K562 (cell line): ENCODE results near the gene PTGIS. TPM values are rescaled to one million over a fixed set of nuclear protein-coding genes. Genes with fewer than 3 reads are reported as not detected.

Experiments used
- ATAC-seq: fragments of 200-7000 bp; cut with Tn5 transposase; 3 replicates; pipeline ENCODE4 v1.9.1; 2020; ENCODE audit warnings: moderate library complexity
- BruUV-seq: library from RNA; stranded (reverse); fragments of 400-500 nt; replicated peaks from 2 replicates; lab custom pipeline; 2021; lab: Mats Ljungman, UMichigan
- CTCF ChIA-PET: fragments of 300-600 bp; formaldehyde crosslinking; extraction: SDS; loops from one replicate; lab custom pipeline; 2021; ENCODE audit warnings: low intra/inter-chr PET ratio; lab: Yijun Ruan, JAX
- POLR2A ChIA-PET: fragments of 300-600, 350-650 bp; sonication (Branson Sonifier 250); formaldehyde crosslinking; extraction: SDS; loops from one replicate; lab custom pipeline; 2021; ENCODE audit warnings: antibody characterized with exemption, inconsistent platforms; lab: Yijun Ruan, JAX
- DNase-seq, 4 experiments: peaks; one replicate each; pipeline versions ENCODE4 v3.0.0 to v3.0.0-alpha.2; 2011 to 2018; ENCODE audit warnings: low spot score in 3 of 4, mixed read lengths in 3 of 4; ENCODE audit errors: extremely low read depth in 1 of 4
- FAIRE-seq: peaks from 2 replicates; lab custom pipeline; 2011; peaks lifted over from hg19 to GRCh38; lab: Jason Lieb, UNC
- H2AFZ ChIP-seq: 2 replicates; pipeline ENCODE4 v1.6.0; 2011; ENCODE audit warnings: low read depth, low read length, control low read depth, inconsistent platforms
- H3K27ac ChIP-seq: fragments of 200-600 bp; 3 replicates; pipeline ENCODE4 v1.8.0; 2011; ENCODE audit warnings: low read depth, mild to moderate bottlenecking, control low read depth, inconsistent platforms, low read length, moderate library complexity, mixed read lengths; ENCODE audit errors: extremely low read depth
- H3K27me3 ChIP-seq, 2 experiments: fragments of 300-600 bp in 1 of 2; 2 replicates in 1 of 2; 3 replicates in 1 of 2; pipeline versions ENCODE4 v1.6.0 to v1.8.0; 2011; ENCODE audit warnings: inconsistent platforms in 2 of 2, low read length in 2 of 2, mild to moderate bottlenecking in 1 of 2, mixed read lengths in 1 of 2, moderate library complexity in 1 of 2; ENCODE audit not compliant: control insufficient read depth in 2 of 2, insufficient read depth in 2 of 2
- H3K36me3 ChIP-seq: fragments of 300-600 bp; 3 replicates; pipeline ENCODE4 v1.8.0; 2011; ENCODE audit warnings: mild to moderate bottlenecking, low read length, inconsistent platforms; ENCODE audit not compliant: control insufficient read depth, insufficient read depth
- H3K4me1 ChIP-seq, 2 experiments: fragments of 200-600 bp in 1 of 2; replicated peaks in 1 of 2; 2 replicates in 1 of 2; 3 replicates in 1 of 2; pipeline versions ENCODE4 v1.5.1 to v1.8.0; 2011; ENCODE audit warnings: inconsistent platforms in 2 of 2, low read length in 2 of 2, mild to moderate bottlenecking in 1 of 2, mixed read lengths in 1 of 2, moderate library complexity in 1 of 2; ENCODE audit not compliant: control insufficient read depth in 2 of 2, insufficient read depth in 2 of 2
- H3K4me2 ChIP-seq: 2 replicates; pipeline ENCODE4 v1.6.1; 2011; ENCODE audit warnings: low read length, control low read depth, inconsistent platforms, mixed read lengths; ENCODE audit not compliant: insufficient read depth
- H3K4me3 ChIP-seq: fragments of 200-600 bp; sonication (generic), shearing (Covaris generic); 2 replicates; pipeline ENCODE4 v1.5.1; 2016; ENCODE audit warnings: control low read depth, inconsistent platforms
- H3K79me2 ChIP-seq: fragments of 200-600 bp; 3 replicates; pipeline ENCODE4 v1.8.0; 2011; ENCODE audit warnings: low read length, inconsistent platforms; ENCODE audit not compliant: control insufficient read depth, insufficient read depth
- H3K9ac ChIP-seq, 2 experiments: 2 replicates each; pipeline versions ENCODE4 v1.6.0 to v1.6.1; 2011; ENCODE audit warnings: low read depth in 2 of 2, low read length in 2 of 2, control low read depth in 1 of 2, inconsistent platforms in 1 of 2, mild to moderate bottlenecking in 1 of 2, mixed read lengths in 1 of 2; ENCODE audit not compliant: insufficient read depth in 1 of 2
- H3K9me1 ChIP-seq: one replicate; pipeline ENCODE4 v1.6.0; 2011; ENCODE audit warnings: inconsistent platforms, mild to moderate bottlenecking, low read length, moderate library complexity; ENCODE audit not compliant: control insufficient read depth, insufficient read depth
- H3K9me3 ChIP-seq: replicated peaks from 2 replicates; pipeline ENCODE4 v1.5.1; 2011; ENCODE audit warnings: low read depth, low read length, inconsistent platforms; ENCODE audit not compliant: control insufficient read depth, insufficient read depth
- H4K20me1 ChIP-seq: replicated peaks from 2 replicates; pipeline ENCODE4 v1.6.1; 2011; ENCODE audit warnings: low read length, inconsistent platforms, mixed read lengths; ENCODE audit not compliant: control insufficient read depth, insufficient read depth
- CAMTA2 ChIP-seq: fragments of 250-450 bp; sonication (Bioruptor Pico); conservative IDR thresholded peaks from 2 replicates; pipeline ENCODE4 v1.5.1; 2022
- E4F1 ChIP-seq: fragments of 250-450 bp; sonication (Bioruptor Pico); IDR thresholded peaks from 2 replicates; pipeline ENCODE4 v1.5.0; 2021; ENCODE audit warnings: mild to moderate bottlenecking, borderline replicate concordance
- EGR1 ChIP-seq: fragments of 450-650 bp; conservative IDR thresholded peaks from 2 replicates; pipeline ENCODE4 v1.6.1; 2017; ENCODE audit warnings: mild to moderate bottlenecking
- ETV5 ChIP-seq: sonication (generic); formaldehyde crosslinking; IDR thresholded peaks from 2 replicates; pipeline ENCODE4 v1.4.0; 2020; ENCODE audit warnings: low read depth, mild to moderate bottlenecking, missing genetic modification reagents
- GTF3C2 ChIP-seq: IDR thresholded peaks from 3 replicates; pipeline ENCODE4 v1.6.1; 2011; ENCODE audit warnings: borderline replicate concordance, mild to moderate bottlenecking, moderate library complexity; ENCODE audit not compliant: insufficient read length; ENCODE audit errors: extremely low read depth
- JUND ChIP-seq, 2 experiments: IDR thresholded peaks; 2 replicates in 1 of 2; 3 replicates in 1 of 2; pipeline ENCODE4 v1.6.1; 2011; ENCODE audit warnings: borderline replicate concordance in 2 of 2, low read depth in 2 of 2, low read length in 2 of 2, improper control_type of control experiment in 1 of 2, missing biosample characterization in 1 of 2, missing genetic modification characterization in 1 of 2, missing genetic modification reagents in 1 of 2
- MBD1 ChIP-seq: fragments of 250-450 bp; sonication (Bioruptor Pico); IDR thresholded peaks from 2 replicates; pipeline ENCODE4 v1.8.0; 2022; ENCODE audit warnings: inconsistent platforms
- PTRF ChIP-seq: fragments of 450-650 bp; IDR thresholded peaks from 2 replicates; pipeline ENCODE4 v1.6.1; 2016; ENCODE audit warnings: mild to moderate bottlenecking, missing genetic modification characterization, missing compliant biosample characterization
- RNF219 ChIP-seq: fragments of 250-450 bp; sonication (Bioruptor Pico); IDR thresholded peaks from 2 replicates; pipeline ENCODE4 v1.5.0; 2022; ENCODE audit warnings: mild to moderate bottlenecking
- SMAD4 ChIP-seq: fragments of 250-450 bp; sonication (Bioruptor Pico); conservative IDR thresholded peaks from 2 replicates; pipeline ENCODE4 v1.8.0; 2021; ENCODE audit warnings: inconsistent platforms, mild to moderate bottlenecking, moderate library complexity
- SRSF9 ChIP-seq: fragments of 200-400 bp; formaldehyde crosslinking; IDR thresholded peaks from 2 replicates; pipeline ENCODE4 v1.6.1; 2017; ENCODE audit warnings: low read depth, low read length, borderline replicate concordance
- ZKSCAN8 ChIP-seq: fragments of 200-800 bp; sonication (Bioruptor generic); IDR thresholded peaks from 2 replicates; pipeline ENCODE4 v1.6.1; 2016; ENCODE audit warnings: missing genetic modification characterization, missing compliant biosample characterization
- WGBS: fragments of 100-300 bp; shearing (Covaris generic); methylation state at CpG from one replicate; pipeline ENCODE4 v1.1.6; 2016; ENCODE audit warnings: low coverage, mixed read lengths; ENCODE audit not compliant: insufficient coverage; ENCODE audit errors: missing lambda C conversion rate; 5-methylcytosine and 5-hydroxymethylcytosine counted together
- in situ Hi-C: fragments of 300-500 bp; cut with MboI; formaldehyde crosslinking; loops from 4 replicates; pipeline ENCODE4 v1.15.0; 2018; ENCODE audit warnings: inconsistent platforms, mixed read lengths
- intact Hi-C: fragments of 100-400 bp; cut with micrococcal nuclease; formaldehyde crosslinking; loops from 2 replicates; pipeline ENCODE4 v1.14.2; 2022
- polyA plus RNA-seq, 8 experiments: library from polyadenylated mRNA; depleted of rRNA in 4 of 8; stranded (reverse) in 5 of 8; unstranded in 3 of 8; fragments of >200 nt; fragmentation: Nextera tagmentation in 2 of 8; fragmentation: Illumina TruSeq in 1 of 8; extraction: Ambion mirVana in 2 of 8; extraction: Trizol in 1 of 8; gene quantifications; 2 replicates each; pipeline versions ENCODE4 v1.2.1 to v1.2.3, GENCODE V29; 2011 to 2014; ENCODE audit warnings: inconsistent platforms in 1 of 8, missing spikeins in 1 of 8
- total RNA-seq, 7 experiments: library from RNA; depleted of rRNA in 6 of 7; stranded (reverse); fragments of >200 nt in 6 of 7; fragmentation: Illumina TruSeq in 2 of 7; extraction: Trizol in 2 of 7; gene quantifications; 2 replicates each; pipeline versions ENCODE4 v1.2.1 to v1.2.3, GENCODE V29; 2011 to 2021; ENCODE audit warnings: low replicate concordance in 1 of 7

Gene PTGIS
- total and polyA plus RNA-seq, 9 of the 15 experiments (the other 6 are each of a cell fraction or from before 2014, with no cell fraction given), result not detected

GRCh38 chr20:49548371-49548947 lies 19.5 kb downstream of the PTGIS start:
- in situ Hi-C loops (loop anchor here (10.0 kb wide), 1 partner anchor 56 kb away; no protein-coding TSS in a partner anchor), intact Hi-C loops (no loop called here)
- H3K27ac ChIP-seq, result no peak overlapping the region
- H3K9ac ChIP-seq, result no peak overlapping the region
- peaks cover 3 to 8% of the 10 kb centered on the region in 2 experiments; a peak in 3 of 5 replicates for H3K27me3 ChIP-seq
- no peaks in the 10 kb centered on the region for H3K9me1 ChIP-seq
- no peak for FAIRE-seq
- no peak for ATAC-seq
- no peaks in the 10 kb centered on the region for H4K20me1 ChIP-seq
- no peaks in the 10 kb centered on the region for H3K4me1 ChIP-seq
- no peak overlapping the region for H3K4me2 ChIP-seq
- DNase-seq, result no peak
- peaks cover 5% of the 10 kb centered on the region; the same call in 1 of the 2 replicates for H3K9me3 ChIP-seq
- H3K36me3 ChIP-seq, result no peaks in the 10 kb centered on the region
- ChIA-PET POLR2A (no interaction called here), CTCF (no interaction called here)
- no peaks in the 10 kb centered on the region for H3K79me2 ChIP-seq
- no TSS peak for BruUV-seq
- no peak overlapping the region for H3K4me3 ChIP-seq
- WGBS, result 0% methylated on average over 1 of the region's 1 CpG
- no peak overlapping the region for H2AFZ ChIP-seq
- TF ChIP-seq E4F1 (CRISPR knock-in tag) (no peak), EGR1 (no peak), CAMTA2 (CRISPR knock-in tag) (no peak), SRSF9 (no peak), JUND (IDR thresholded peaks at IDR 0.05; ENCODE audit: borderline replicate concordance, low read depth, low read length) (no peak), JUND (tag; IDR thresholded peaks at IDR 0.05; ENCODE audit: borderline replicate concordance, low read depth, low read length) (no peak), ETV5 (CRISPR knock-in tag) (no peak), SMAD4 (CRISPR knock-in tag) (no peak), RNF219 (CRISPR knock-in tag) (no peak), PTRF (tag) (no peak), GTF3C2 (no peak), MBD1 (CRISPR knock-in tag) (no peak), ZKSCAN8 (CRISPR knock-in tag) (no peak)
